Stimulated activated CD8-positive, alpha-beta memory T cell treated with anti-CD3 and anti-CD28 coated beads, Interleukin-15, amount 100 ng/mL, for 48 hours (primary cell): ENCODE measurements around the gene PRDM12.
"Not testable (repeated sequence)": the region's sequence is repeated elsewhere in the genome, so short reads cannot be mapped to it uniquely, and the experiment has no call there.

ENCODE experiments used
- DNase-seq, 2 donors: peaks; one replicate each; pipeline ENCODE4 v3.0.0-alpha.2; 2020; ENCODE audit warnings: low read depth in 2 of 2

PRDM12 gene

GRCh38 chr9:130663977-130664250 lies 480 bp upstream of the PRDM12 start:
- DNase-seq = no peak

DNA sequence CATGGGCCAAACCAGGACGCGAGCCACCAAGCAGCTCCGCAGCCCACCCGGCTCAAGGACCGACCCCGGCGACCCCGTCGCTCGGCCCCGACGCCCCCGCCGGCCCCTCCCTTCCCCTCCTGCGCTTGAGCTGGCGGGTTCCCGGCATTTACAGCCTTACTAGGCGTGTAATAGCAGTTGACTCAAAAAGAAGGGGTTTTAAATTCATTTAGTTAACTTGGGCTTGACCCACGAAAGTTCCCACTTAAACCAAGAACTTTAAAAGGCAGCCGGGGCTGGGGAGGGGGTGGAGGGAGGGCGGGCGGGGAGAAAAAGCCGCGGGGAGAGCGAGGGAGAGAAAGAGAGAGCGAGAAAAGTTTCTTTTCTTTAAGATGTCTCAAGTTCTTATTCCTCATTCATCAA lies 636 bp downstream of the PRDM12 start:
- no peak for DNase-seq

GRCh38 chr9:130665431-130666392 lies 1.3 kb downstream of the PRDM12 start:
- no peak for DNase-seq

DNA sequence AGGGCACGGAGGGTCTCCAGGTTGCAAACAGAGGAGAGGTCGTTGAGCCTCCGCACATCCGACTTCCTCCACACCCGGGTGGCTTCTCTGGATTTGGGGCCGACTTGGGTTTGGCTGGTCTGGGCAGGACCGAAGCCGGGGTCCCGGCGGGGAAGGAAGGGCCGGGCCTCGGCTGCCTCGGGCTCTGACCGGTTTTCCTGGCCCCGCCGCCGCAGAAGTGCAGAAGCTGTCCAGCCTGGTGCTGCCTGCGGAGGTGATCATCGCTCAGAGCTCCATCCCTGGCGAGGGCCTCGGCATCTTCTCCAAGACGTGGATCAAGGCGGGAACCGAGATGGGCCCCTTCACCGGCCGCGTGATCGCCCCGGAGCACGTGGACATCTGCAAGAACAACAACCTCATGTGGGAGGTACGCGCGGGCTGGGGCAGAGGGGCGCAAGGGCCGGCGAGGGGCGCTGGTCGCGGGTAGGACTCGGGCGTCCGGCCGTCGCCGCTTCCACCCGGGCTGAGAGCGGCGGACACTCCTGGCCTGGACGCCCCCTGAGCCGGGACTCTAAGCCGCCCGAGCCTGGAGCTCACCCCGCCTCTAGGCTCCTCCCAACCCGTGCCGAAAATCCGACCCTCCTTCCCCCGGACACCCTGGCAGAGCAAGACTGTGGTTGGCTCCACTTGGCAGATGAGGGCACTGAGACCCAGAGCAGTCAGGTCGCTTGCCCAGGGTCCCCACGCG lies 2.2 kb downstream of the PRDM12 start:
- DNase-seq = no peak

DNA sequence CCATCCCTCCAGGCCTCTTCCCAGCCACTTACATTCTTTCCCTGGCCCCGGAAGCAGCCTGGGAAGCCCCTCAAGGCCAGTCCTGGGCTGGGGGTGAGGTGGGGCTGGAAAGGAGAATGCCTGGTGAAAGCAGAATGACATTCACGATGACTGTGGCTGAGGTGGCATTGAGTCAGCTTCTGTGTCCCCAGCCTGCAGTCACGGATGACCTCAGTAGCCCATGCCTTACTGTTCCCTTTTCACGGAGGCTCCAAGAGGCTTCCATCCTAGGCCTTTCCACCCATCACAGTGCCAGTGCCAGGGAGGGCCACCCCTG lies 2.7 kb downstream of the PRDM12 start:
- no peak for DNase-seq

GRCh38 chr9:130668196-130668595 lies 3.8 kb downstream of the PRDM12 start:
- DNase-seq = no peak

DNA sequence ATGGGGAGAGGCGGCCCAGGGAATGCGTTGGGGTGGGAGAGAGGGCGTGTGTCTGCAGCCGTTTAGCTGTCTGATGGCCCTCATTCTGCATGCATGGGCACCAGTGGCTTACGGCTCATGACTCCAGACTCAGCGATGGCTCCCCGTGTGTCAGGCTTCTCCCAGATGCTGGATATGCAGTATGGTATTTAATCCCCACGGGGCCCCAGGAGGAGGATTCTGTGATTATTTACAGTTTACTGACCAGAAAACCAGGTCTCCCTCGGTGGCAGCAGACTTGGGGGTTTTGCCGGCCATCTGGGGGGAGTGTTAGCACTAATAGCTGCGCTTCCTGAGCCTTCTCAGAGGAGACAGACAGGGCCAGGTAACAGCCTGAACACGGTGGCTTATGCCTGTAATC lies 4.3 kb downstream of the PRDM12 start:
- no peak for DNase-seq

DNA sequence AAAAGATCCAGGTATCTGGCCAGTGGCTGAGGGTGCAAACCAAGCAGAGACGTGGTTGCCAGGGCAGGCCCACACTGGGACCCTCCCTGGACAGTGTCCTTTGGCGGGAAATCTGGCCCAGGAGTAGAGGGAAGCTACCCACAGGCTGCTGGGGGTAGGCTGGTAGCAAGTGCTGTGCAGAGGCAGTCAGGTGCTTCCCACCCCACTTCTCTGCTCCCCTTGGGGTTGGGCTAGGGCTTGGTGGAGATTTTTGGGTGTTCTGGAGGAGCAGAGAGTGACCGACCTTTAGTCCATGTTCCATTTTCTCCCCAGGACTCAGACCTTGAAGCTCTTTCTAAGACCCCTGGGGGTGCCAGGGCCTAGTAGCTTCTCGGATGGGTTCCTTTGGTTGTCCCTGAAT lies 5.6 kb downstream of the PRDM12 start:
- no peak for DNase-seq

GRCh38 chr9:130670644-130671043 lies 6.2 kb downstream of the PRDM12 start:
- DNase-seq = no peak

- no peak for DNase-seq
Observed at GRCh38 chr9:130672466-130672865, 8.1 kb downstream of the PRDM12 start.

GRCh38 chr9:130672933-130673615 lies 8.7 kb downstream of the PRDM12 start:
- no peak for DNase-seq

- DNase-seq = no peak
Observed at GRCh38 chr9:130675396-130675795, 11.0 kb downstream of the PRDM12 start.

DNA sequence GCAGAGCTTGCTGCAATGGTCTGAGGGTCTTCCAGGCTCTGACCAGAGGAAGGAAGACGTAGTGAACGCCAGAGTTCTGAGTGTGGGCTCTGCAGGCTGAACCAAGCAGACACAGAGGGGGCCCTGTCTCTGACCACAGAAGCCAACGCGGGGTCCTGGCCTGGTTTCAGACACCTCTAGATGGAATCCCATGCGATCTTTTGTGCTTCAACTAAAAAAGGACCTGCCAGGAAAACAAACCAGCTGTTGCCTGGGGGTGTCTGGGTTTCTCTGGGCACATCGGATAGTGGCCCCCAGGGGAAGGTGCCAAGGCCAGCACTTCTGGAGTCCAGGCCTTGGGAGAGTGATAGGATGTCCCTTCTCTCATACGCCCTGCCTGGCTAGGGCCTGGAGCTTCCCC lies 12.9 kb downstream of the PRDM12 start:
- no peak for DNase-seq

DNA sequence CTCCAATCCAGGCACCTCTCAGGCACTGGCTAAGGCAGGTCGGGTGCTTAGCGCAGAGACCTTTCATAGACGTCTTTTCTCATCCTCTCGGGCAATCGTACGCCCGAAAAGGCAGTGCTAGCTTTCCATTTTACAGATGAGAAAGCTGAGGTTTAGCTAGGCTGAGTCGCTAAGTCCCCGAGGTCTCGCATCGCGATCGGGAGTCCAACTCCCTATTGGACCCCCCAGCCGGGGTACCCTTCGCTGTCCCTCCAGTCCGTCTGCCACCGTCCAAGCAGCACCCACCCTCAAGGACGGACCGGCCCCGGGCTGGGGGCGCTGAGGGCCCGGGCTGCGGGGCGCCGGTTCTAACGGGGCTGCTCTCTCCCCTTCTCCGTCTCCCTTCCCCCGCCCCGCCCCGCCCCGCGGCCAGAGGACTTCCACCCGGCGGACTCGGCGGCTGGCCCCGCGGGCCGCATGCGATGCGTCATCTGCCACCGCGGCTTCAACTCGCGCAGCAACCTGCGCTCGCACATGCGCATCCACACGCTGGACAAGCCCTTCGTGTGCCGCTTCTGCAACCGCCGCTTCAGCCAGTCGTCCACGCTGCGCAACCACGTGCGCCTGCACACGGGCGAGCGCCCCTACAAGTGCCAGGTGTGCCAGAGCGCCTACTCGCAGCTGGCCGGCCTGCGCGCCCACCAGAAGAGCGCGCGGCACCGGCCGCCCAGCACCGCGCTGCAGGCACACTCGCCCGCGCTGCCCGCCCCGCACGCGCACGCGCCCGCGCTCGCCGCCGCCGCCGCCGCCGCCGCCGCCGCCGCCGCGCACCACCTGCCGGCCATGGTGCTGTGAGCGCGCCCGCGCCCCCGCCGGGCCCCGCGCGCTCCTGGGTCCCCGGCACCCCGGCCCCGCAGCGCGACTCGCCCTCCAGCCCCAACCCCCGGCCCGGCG lies 16.7 kb downstream of the PRDM12 start:
- peak; percentile 63 to 65 for DNase-seq

- no peak for DNase-seq
Observed at GRCh38 chr9:130681769-130682420, 17.5 kb downstream of the PRDM12 start.

DNA sequence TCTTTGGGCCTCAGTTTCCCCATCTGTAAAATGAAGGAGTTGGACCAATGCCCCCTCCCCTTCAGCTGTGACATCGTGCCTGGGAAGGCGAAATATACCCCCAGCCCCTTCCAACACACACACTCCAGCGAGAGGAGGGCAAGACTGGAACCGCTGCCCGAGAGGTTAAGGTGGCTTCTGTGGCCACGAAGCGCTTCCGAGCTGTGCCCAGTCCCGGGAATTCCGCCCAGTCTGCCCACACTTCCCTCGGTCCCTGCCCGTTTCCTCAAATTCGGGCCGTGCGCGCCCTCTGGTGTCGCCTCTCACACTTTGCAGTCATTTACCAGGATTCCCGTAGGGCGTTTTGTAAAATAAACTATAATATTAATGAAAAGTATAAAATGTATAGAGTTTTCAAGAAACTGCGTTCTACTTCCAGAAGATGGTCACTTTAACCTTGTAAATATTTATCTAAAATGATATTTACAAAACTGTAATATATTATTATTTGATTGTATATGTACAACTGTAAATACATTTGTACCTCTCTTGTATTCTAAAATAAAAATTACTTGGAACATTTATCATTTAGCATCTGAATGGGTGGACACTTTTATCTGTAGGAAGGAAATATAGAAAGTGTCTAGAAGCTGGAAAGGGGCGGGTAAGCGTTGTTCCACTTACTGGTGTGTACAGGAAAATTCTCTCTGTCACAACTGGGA lies 18.2 kb downstream of the PRDM12 start:
- DNase-seq = no peak

DNA sequence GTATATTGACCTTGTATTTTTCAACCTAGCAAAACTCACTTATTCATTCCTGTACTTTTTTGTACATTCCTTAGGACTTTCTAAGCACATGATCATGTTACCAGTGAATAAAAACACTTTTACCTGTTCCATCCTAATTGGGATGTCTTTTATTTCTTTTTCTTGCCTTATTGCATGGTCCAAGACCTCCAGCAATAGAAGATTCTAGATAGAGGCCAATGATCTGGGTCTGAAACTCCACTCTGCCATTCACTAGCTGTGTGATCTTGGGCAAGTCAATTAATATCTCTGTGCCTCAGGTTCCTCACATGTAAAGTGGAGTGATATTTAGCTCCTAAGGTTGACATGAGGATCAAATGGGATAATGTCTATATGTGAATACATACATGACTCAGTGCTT lies 20.7 kb downstream of the PRDM12 start:
- DNase-seq = no peak

DNA sequence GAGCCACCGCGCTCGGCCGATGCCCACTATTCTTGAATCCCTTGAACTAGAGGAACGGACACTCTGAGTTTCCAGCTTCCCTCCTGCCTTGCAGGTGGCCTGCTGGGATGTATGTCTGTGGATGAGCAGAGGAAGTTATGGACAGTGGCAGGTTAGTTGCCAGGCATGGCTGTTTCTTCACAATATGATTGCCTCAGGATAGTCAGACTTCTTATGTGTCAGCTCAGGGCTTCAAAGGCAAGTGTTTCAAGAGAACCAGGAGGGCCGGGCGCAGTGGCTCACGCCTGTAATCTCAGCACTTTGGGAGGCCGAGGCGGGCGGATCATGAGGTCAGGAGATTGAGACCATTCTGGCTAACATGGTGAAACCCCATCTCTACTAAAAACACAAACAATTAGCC lies 21.6 kb downstream of the PRDM12 start:
- not testable (repeated sequence) for DNase-seq

GRCh38 chr9:130687615-130688014 lies 23.2 kb downstream of the PRDM12 start:
- no peak for DNase-seq

- no peak for DNase-seq
Observed at GRCh38 chr9:130688072-130688471, 23.7 kb downstream of the PRDM12 start.

DNA sequence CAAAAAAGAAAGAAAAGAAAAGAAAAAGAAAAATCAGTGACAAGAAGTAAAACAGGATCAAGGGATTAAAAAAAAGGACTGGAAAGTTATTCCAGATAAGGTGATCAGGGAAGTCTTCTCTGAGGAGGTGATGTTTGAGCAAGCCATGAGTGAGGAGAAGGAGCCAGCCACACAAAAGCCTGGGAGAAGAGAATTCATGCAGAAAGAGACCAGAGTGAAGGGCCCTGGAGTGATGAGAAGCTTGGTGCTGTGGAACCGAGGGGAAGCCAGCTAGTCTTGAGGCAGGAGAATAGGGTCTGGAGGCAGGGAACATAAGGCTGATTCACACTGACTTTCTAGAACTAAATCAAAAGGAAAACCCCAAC lies 25.2 kb downstream of the PRDM12 start:
- DNase-seq = no peak
